Measurements from ENCODE around the gene HDAC3.

HDAC3 gene

GRCh38 chr5:141611289-141611688 lies 25.4 kb downstream of the HDAC3 start:
- TF ChIP-seq CTCF (IDR thresholded peaks at IDR 0.05) (no peak), ZFX (IDR thresholded peaks at IDR 0.05; ENCODE audit: borderline replicate concordance) (no peak)
- H3K27ac ChIP-seq: no peak overlapping the region

- peak overlapping the region; percentile 56 for H3K27ac ChIP-seq
Measured at GRCh38 chr5:141609921-141610320, 26.7 kb downstream of the HDAC3 start.

GRCh38 chr5:141609044-141609443 lies 27.6 kb downstream of the HDAC3 start:
- H3K27ac ChIP-seq: peak overlapping the region; percentile 56

GRCh38 chr5:141608557-141608956 lies 28.1 kb downstream of the HDAC3 start:
- peak overlapping the region; percentile 56 for H3K27ac ChIP-seq
- TF ChIP-seq CTCF (IDR thresholded peaks at IDR 0.05): no peak
- TF ChIP-seq ZFX (IDR thresholded peaks at IDR 0.05; ENCODE audit: borderline replicate concordance): no peak

More at GRCh38 chr5:141609044-141609443, 27.6 kb downstream of the HDAC3 start:
- TF ChIP-seq ZFX (IDR thresholded peaks at IDR 0.05; ENCODE audit: borderline replicate concordance) (no peak), CTCF (IDR thresholded peaks at IDR 0.05) (no peak)

GRCh38 chr5:141608046-141608445 lies 28.6 kb downstream of the HDAC3 start:
- H3K27ac ChIP-seq: peak overlapping the region; percentile 56
- TF ChIP-seq ZFX (IDR thresholded peaks at IDR 0.05; ENCODE audit: borderline replicate concordance) (no peak), CTCF (IDR thresholded peaks at IDR 0.05) (no peak)

GRCh38 chr5:141605523-141606277 lies 30.9 kb downstream of the HDAC3 start:
- H3K27ac ChIP-seq: no peak overlapping the region
- no peak for TF ChIP-seq CTCF (IDR thresholded peaks at IDR 0.05)
- TF ChIP-seq ZFX (IDR thresholded peaks at IDR 0.05; ENCODE audit: borderline replicate concordance): no peak

- no peak overlapping the region for H3K27ac ChIP-seq
- TF ChIP-seq ZFX (IDR thresholded peaks at IDR 0.05; ENCODE audit: borderline replicate concordance) (no peak), CTCF (IDR thresholded peaks at IDR 0.05) (no peak)
Measured at GRCh38 chr5:141603923-141604717, 32.5 kb downstream of the HDAC3 start.
